MCF 10A (cell line): Measurements from ENCODE around the gene STK38L. TPM values are rescaled to one million over a fixed set of nuclear protein-coding genes. Genes with fewer than 3 reads are reported as not detected.

Source experiments
- BruUV-seq: library from RNA; stranded (reverse); fragments of 400-500 nt; replicated peaks from 2 replicates; lab custom pipeline; 2021; lab: Mats Ljungman, UMichigan
- CTCF ChIA-PET: fragments of 300-600 bp; sonication (Branson Sonifier 250); formaldehyde crosslinking; extraction: SDS; loops from one replicate; lab custom pipeline; 2021; ENCODE audit warnings: antibody characterized with exemption, inconsistent platforms; lab: Yijun Ruan, JAX
- POLR2A ChIA-PET: fragments of 300-600, 350-650 bp; sonication (Branson Sonifier 250); formaldehyde crosslinking; extraction: SDS; loops from one replicate; lab custom pipeline; 2020; ENCODE audit warnings: antibody characterized with exemption, inconsistent platforms; lab: Yijun Ruan, JAX
- DNase-seq: peaks from one replicate; pipeline ENCODE4 v3.0.0-alpha.2; 2018; ENCODE audit not compliant: unreplicated experiment
- H3K27ac Mint-ChIP-seq: one replicate; pipeline ENCODE4 v1.8.0; 2022; ENCODE audit warnings: mild to moderate bottlenecking, low read depth, mixed read lengths; ENCODE audit not compliant: unreplicated experiment
- H3K27me3 Mint-ChIP-seq: one replicate; pipeline ENCODE4 v1.8.0; 2022; ENCODE audit warnings: mixed read lengths; ENCODE audit not compliant: insufficient read depth, unreplicated experiment
- H3K36me3 Mint-ChIP-seq: one replicate; pipeline ENCODE4 v1.8.0; 2022; ENCODE audit warnings: mild to moderate bottlenecking, moderate library complexity, mixed read lengths; ENCODE audit not compliant: insufficient read depth, unreplicated experiment
- H3K4me1 Mint-ChIP-seq: one replicate; pipeline ENCODE4 v1.8.0; 2022; ENCODE audit warnings: mixed read lengths; ENCODE audit not compliant: insufficient read depth, unreplicated experiment
- H3K4me3 Mint-ChIP-seq: one replicate; pipeline ENCODE4 v1.8.0; 2022; ENCODE audit warnings: mild to moderate bottlenecking, moderate library complexity, mixed read lengths; ENCODE audit not compliant: unreplicated experiment
- H3K9me3 Mint-ChIP-seq: one replicate; pipeline ENCODE4 v1.8.0; 2022; ENCODE audit warnings: mixed read lengths; ENCODE audit not compliant: unreplicated experiment
- CTCF ChIP-seq: fragments of 200-600 bp; IDR thresholded peaks from one replicate; pipeline ENCODE4 v1.8.0; 2022; ENCODE audit warnings: antibody characterized with exemption, mild to moderate bottlenecking; ENCODE audit not compliant: unreplicated experiment
- intact Hi-C: fragments of 100-400 bp; cut with micrococcal nuclease; formaldehyde crosslinking; loops from 2 replicates; pipeline ENCODE4 v1.14.1; 2022
- total RNA-seq: library from RNA; stranded (reverse); gene quantifications from 2 replicates; pipeline ENCODE4 v1.2.3, GENCODE V29; 2022

Gene STK38L
- total RNA-seq, 1 experiment from 2014 or later = 18.1 TPM

GRCh38 chr12:27199638-27200300 is 44.3 kb upstream of the STK38L start:
- intact Hi-C loops = no loop called here
- Mint-ChIP-seq H3K4me1 (no peaks in the 10 kb centered on the region), H3K27ac (no peak overlapping the region), H3K9me3 (no peaks in the 10 kb centered on the region), H3K27me3 (no peaks in the 10 kb centered on the region), H3K4me3 (no peak overlapping the region), H3K36me3 (no peaks in the 10 kb centered on the region)
- no peak for DNase-seq
- BruUV-seq = no TSS peak
- POLR2A ChIA-PET = interaction anchor here (0.6 kb wide), 1 partner anchor 298 kb away, joined by 3 read pairs; no protein-coding TSS in a partner anchor
- CTCF ChIA-PET = interaction anchor here (0.7 kb wide), 1 partner anchor 15 kb away, joined by 6 read pairs; no protein-coding TSS in a partner anchor
- TF ChIP-seq CTCF = no peak

- Mint-ChIP-seq H3K4me1 (no peaks in the 10 kb centered on the region), H3K36me3 (no peaks in the 10 kb centered on the region), H3K27ac (no peak overlapping the region), H3K27me3 (no peaks in the 10 kb centered on the region), H3K9me3 (no peaks in the 10 kb centered on the region), H3K4me3 (no peak overlapping the region)
- no TSS peak for BruUV-seq
- intact Hi-C loops = no loop called here
- DNase-seq = no peak
- ChIA-PET CTCF (no interaction called here), POLR2A (interaction anchor here (0.5 to 1.4 kb wide), 2 partner anchors 43 to 823 kb away, joined by 3 read pairs; partner anchors contain the start of gene STK38L)
- TF ChIP-seq CTCF = no peak
Measured at GRCh38 chr12:27201169-27201568, 42.9 kb upstream of the STK38L start.

- TF ChIP-seq CTCF = no peak
- H3K27ac Mint-ChIP-seq = no peak overlapping the region
- H3K36me3 Mint-ChIP-seq = no peaks in the 10 kb centered on the region
- no peaks in the 10 kb centered on the region for H3K9me3 Mint-ChIP-seq
- ChIA-PET POLR2A (interaction anchor here (0.7 kb wide), 1 partner anchor 238 kb away, joined by 3 read pairs; no protein-coding TSS in a partner anchor), CTCF (no interaction called here)
- intact Hi-C loops = no loop called here
- DNase-seq = no peak
- no peak overlapping the region for H3K4me3 Mint-ChIP-seq
- H3K4me1 Mint-ChIP-seq = no peaks in the 10 kb centered on the region
- BruUV-seq = no TSS peak
- no peaks in the 10 kb centered on the region for H3K27me3 Mint-ChIP-seq
Measured at GRCh38 chr12:27206801-27207502, 37.1 kb upstream of the STK38L start.

GRCh38 chr12:27207615-27208413 is 36.3 kb upstream of the STK38L start:
- Mint-ChIP-seq H3K4me1 (no peaks in the 10 kb centered on the region), H3K4me3 (no peak overlapping the region), H3K36me3 (no peaks in the 10 kb centered on the region), H3K27me3 (no peaks in the 10 kb centered on the region), H3K27ac (no peak overlapping the region), H3K9me3 (no peaks in the 10 kb centered on the region)
- no peak for TF ChIP-seq CTCF
- POLR2A ChIA-PET = interaction anchor here (0.7 kb wide), 1 partner anchor 237 kb away, joined by 3 read pairs; no protein-coding TSS in a partner anchor
- CTCF ChIA-PET = interaction anchor here (0.7 kb wide), 1 partner anchor 525 kb away, joined by 3 read pairs; no protein-coding TSS in a partner anchor
- no peak for DNase-seq
- intact Hi-C loops = no loop called here
- no TSS peak for BruUV-seq
